OCI-LY7 (cell line): ENCODE data around the gene KCNMA1.

Experiments
- CTCF ChIP-seq: fragments of 200-600 bp; sonication (generic); conservative IDR thresholded peaks from 2 replicates; pipeline ENCODE4 v1.5.1; 2014; ENCODE audit warnings: mild to moderate bottlenecking, antibody characterized with exemption, low read length, moderate library complexity, mixed read lengths
- EZH2phosphoT487 ChIP-seq: fragments of 200-600 bp; sonication (generic); IDR thresholded peaks from 2 replicates; pipeline ENCODE4 v1.6.1; 2018; ENCODE audit warnings: low read depth, borderline replicate concordance, mild to moderate bottlenecking, mixed run types, antibody characterized with exemption, low read length, moderate library complexity, mixed read lengths

- no peak for TF ChIP-seq CTCF
- no peak for TF ChIP-seq EZH2phosphoT487
Measured at GRCh38 chr10:76973091-76974016, 664.3 kb downstream of the KCNMA1 start.
